HEK293T (cell line): ENCODE results near the gene IL10RB.

Experiments
- BHLHE40 ChIP-seq: fragments of 450-650 bp; IDR thresholded peaks from 2 replicates; pipeline ENCODE4 v1.6.1; 2016; ENCODE audit warnings: mild to moderate bottlenecking, moderate library complexity, borderline replicate concordance
- CTBP1 ChIP-seq: fragments of 450-650 bp; IDR thresholded peaks from 2 replicates; pipeline ENCODE4 v1.6.1; 2016; ENCODE audit warnings: borderline replicate concordance
- L3MBTL2 ChIP-seq: fragments of 450-650 bp; conservative IDR thresholded peaks from 2 replicates; pipeline ENCODE4 v1.6.1; 2016; ENCODE audit warnings: mild to moderate bottlenecking
- LEF1 ChIP-seq: fragments of 450-650 bp; IDR thresholded peaks from 2 replicates; pipeline ENCODE4 v1.6.1; 2017; ENCODE audit warnings: mild to moderate bottlenecking, borderline replicate concordance
- NFRKB ChIP-seq: fragments of 450-650 bp; IDR thresholded peaks from 2 replicates; pipeline ENCODE4 v1.6.1; 2016; ENCODE audit warnings: mild to moderate bottlenecking, moderate library complexity
- PKNOX1 ChIP-seq: fragments of 450-650 bp; IDR thresholded peaks from 2 replicates; pipeline ENCODE4 v1.6.1; 2016
- SP1 ChIP-seq: fragments of 450-650 bp; IDR thresholded peaks from 2 replicates; pipeline ENCODE4 v1.6.1; 2017
- SUZ12 ChIP-seq: fragments of 450-650 bp; IDR thresholded peaks from 2 replicates; pipeline ENCODE4 v1.6.1; 2016; ENCODE audit warnings: mild to moderate bottlenecking
- TARDBP ChIP-seq: fragments of 450-650 bp; IDR thresholded peaks from 2 replicates; pipeline ENCODE4 v1.6.1; 2016

GRCh38 chr21:33305938-33306337, 39.8 kb downstream of the IL10RB start:
- TF ChIP-seq SUZ12, result no peak
- TF ChIP-seq SP1, result no peak
- no peak for TF ChIP-seq NFRKB
- TF ChIP-seq PKNOX1, result no peak
- no peak for TF ChIP-seq BHLHE40
- TF ChIP-seq L3MBTL2, result no peak
- TF ChIP-seq LEF1, result no peak
- TF ChIP-seq CTBP1, result no peak
- TF ChIP-seq TARDBP, result no peak
